HepG2 (cell line): ENCODE measurements around the gene DOCK1. TPM values are rescaled to one million over a fixed set of nuclear protein-coding genes. Genes with fewer than 3 reads are reported as not detected.

ENCODE experiments used
- ATAC-seq: fragments of 200-7000 bp; cut with Tn5 transposase; 3 replicates; pipeline ENCODE4 v1.9.1; 2020; ENCODE audit warnings: mild to moderate bottlenecking, moderate library complexity
- BruUV-seq: library from RNA; stranded (reverse); fragments of 400-500 nt; replicated peaks from 2 replicates; lab custom pipeline; 2021; lab: Mats Ljungman, UMichigan
- CTCF ChIA-PET: fragments of 300-600 bp; formaldehyde crosslinking; extraction: SDS; loops from one replicate; lab custom pipeline; 2021; ENCODE audit warnings: low total read pairs, inconsistent platforms, low intra/inter-chr PET ratio; lab: Yijun Ruan, JAX
- POLR2A ChIA-PET: fragments of 350-600 bp; sonication (Branson Sonifier 250); formaldehyde crosslinking; loops from one replicate; lab custom pipeline; 2020; ENCODE audit warnings: antibody characterized with exemption, inconsistent platforms; lab: Yijun Ruan, JAX
- DNase-seq: peaks from one replicate; pipeline ENCODE4 v3.0.0-alpha.2; 2015; ENCODE audit warnings: low spot score
- FAIRE-seq: peaks from 3 replicates; lab custom pipeline; 2011; peaks lifted over from hg19 to GRCh38; lab: Jason Lieb, UNC
- H2AFZ ChIP-seq: one replicate; pipeline ENCODE4 v1.6.1; 2011; ENCODE audit warnings: low read length, inconsistent platforms
- H3K27ac ChIP-seq: fragments of 300-600 bp; 3 replicates; pipeline ENCODE4 v1.8.0; 2011; ENCODE audit warnings: mixed run types, mild to moderate bottlenecking, mixed read lengths, low read length, inconsistent platforms; ENCODE audit not compliant: insufficient read depth; ENCODE audit errors: extremely low read length
- H3K27me3 ChIP-seq, 2 experiments: fragments of 200-600 bp in 1 of 2; 2 replicates in 1 of 2; 3 replicates in 1 of 2; pipeline versions ENCODE4 v1.6.0 to v1.8.0; 2011; ENCODE audit warnings: low read length in 2 of 2, mild to moderate bottlenecking in 2 of 2, moderate library complexity in 2 of 2, inconsistent platforms in 1 of 2; ENCODE audit not compliant: insufficient read depth in 2 of 2, control insufficient read depth in 1 of 2
- H3K36me3 ChIP-seq, 2 experiments: fragments of 200-600 bp in 1 of 2; replicated peaks in 1 of 2; 2 replicates in 1 of 2; 3 replicates in 1 of 2; pipeline versions ENCODE4 v1.5.1 to v1.8.0; 2011; ENCODE audit warnings: low read length in 2 of 2, inconsistent platforms in 1 of 2; ENCODE audit not compliant: insufficient read depth in 2 of 2, control insufficient read depth in 1 of 2
- H3K4me1 ChIP-seq: 2 replicates; pipeline ENCODE4 v1.5.1; 2012; ENCODE audit warnings: low read length, inconsistent platforms; ENCODE audit not compliant: insufficient read depth
- H3K4me2 ChIP-seq: 2 replicates; pipeline ENCODE4 v1.6.0; 2011; ENCODE audit warnings: low read depth, low read length, inconsistent platforms
- H3K4me3 ChIP-seq, 3 experiments: fragments of 200-600 bp in 1 of 3; sonication (generic), shearing (Covaris generic) in 1 of 3; replicated peaks in 1 of 3; 2 replicates each; pipeline ENCODE4 v1.5.1; 2011 to 2016; ENCODE audit warnings: low read length in 3 of 3, inconsistent platforms in 2 of 3, low read depth in 2 of 3, mild to moderate bottlenecking in 2 of 3, control low read depth in 1 of 3, mixed read lengths in 1 of 3; ENCODE audit not compliant: insufficient read depth in 1 of 3
- H3K79me2 ChIP-seq: one replicate; pipeline ENCODE4 v1.6.1; 2011; ENCODE audit warnings: low read length, inconsistent platforms; ENCODE audit not compliant: insufficient read depth
- H3K9ac ChIP-seq: 2 replicates; pipeline ENCODE4 v1.6.0; 2011; ENCODE audit warnings: mild to moderate bottlenecking, low read depth, low read length, inconsistent platforms; ENCODE audit not compliant: insufficient read depth
- H3K9me3 ChIP-seq: 2 replicates; pipeline ENCODE4 v1.5.1; 2012; ENCODE audit warnings: mild to moderate bottlenecking, low read length
- H4K20me1 ChIP-seq: 2 replicates; pipeline ENCODE4 v1.6.0; 2011; ENCODE audit warnings: inconsistent platforms, mild to moderate bottlenecking, low read length, moderate library complexity; ENCODE audit not compliant: insufficient read depth
- ATF7 ChIP-seq, 2 experiments: fragments of 450-650 bp in 1 of 2; sonication (generic) in 1 of 2; formaldehyde crosslinking in 1 of 2; IDR thresholded peaks; 2 replicates each; pipeline versions ENCODE4 v1.4.0 to v1.6.1; 2016 to 2020; ENCODE audit warnings: antibody characterized with exemption in 1 of 2, mild to moderate bottlenecking in 1 of 2, missing genetic modification reagents in 1 of 2
- KLF15 ChIP-seq: sonication (generic); formaldehyde crosslinking; IDR thresholded peaks from 2 replicates; pipeline ENCODE4 v1.8.1; 2023; ENCODE audit warnings: borderline replicate concordance, mild to moderate bottlenecking, inconsistent platforms, missing genetic modification reagents, mixed read lengths
- PAWR ChIP-seq: sonication (generic); formaldehyde crosslinking; IDR thresholded peaks from 2 replicates; pipeline ENCODE4 v1.4.0; 2020; ENCODE audit warnings: missing genetic modification reagents, mild to moderate bottlenecking, borderline replicate concordance
- POLR2AphosphoS2 ChIP-seq: IDR thresholded peaks from 2 replicates; pipeline ENCODE4 v1.6.1; 2011; ENCODE audit warnings: low read depth, low read length, improper control_type of control experiment
- SIX4 ChIP-seq: sonication (generic); formaldehyde crosslinking; IDR thresholded peaks from 2 replicates; pipeline ENCODE4 v1.4.0; 2020; ENCODE audit warnings: missing genetic modification reagents
- ZNF598 ChIP-seq: sonication (generic); formaldehyde crosslinking; IDR thresholded peaks from 2 replicates; pipeline ENCODE4 v1.5.1; 2020; ENCODE audit warnings: mild to moderate bottlenecking, missing genetic modification reagents, borderline replicate concordance
- WGBS: methylation state at CpG from one replicate; pipeline ENCODE4 v1.1.6; 2017; ENCODE audit warnings: low lambda C conversion rate; 5-methylcytosine and 5-hydroxymethylcytosine counted together
- in situ Hi-C: cut with HindIII; loops from 2 replicates; pipeline ENCODE4 v1.10.0; 2017; ENCODE audit warnings: low pct_unique_long_range_greater_than_20kb; ENCODE audit not compliant: extremely low pct_ligation_motif_present
- intact Hi-C: fragments of 100-400 bp; cut with micrococcal nuclease; formaldehyde crosslinking; loops from one replicate; pipeline ENCODE4 v1.10.0; 2022; ENCODE audit not compliant: unreplicated experiment
- polyA plus RNA-seq, 8 experiments: library from polyadenylated mRNA; depleted of rRNA in 3 of 8; stranded (reverse) in 7 of 8; unstranded in 1 of 8; fragments of >200 nt; fragmentation: Illumina TruSeq in 4 of 8; extraction: Trizol in 4 of 8; gene quantifications; 2 replicates each; pipeline versions ENCODE4 v1.2.1 to v1.2.3, GENCODE V29; 2011 to 2016; ENCODE audit warnings: low read depth in 4 of 8, missing spikeins in 1 of 8, mixed read lengths in 1 of 8; ENCODE audit not compliant: insufficient read depth in 1 of 8
- total RNA-seq, 5 experiments: library from RNA; depleted of rRNA; stranded (reverse); fragments of >200 nt; fragmentation: Illumina TruSeq; extraction: Trizol; gene quantifications; 2 replicates each; pipeline ENCODE4 v1.2.3, GENCODE V29; 2016; ENCODE audit warnings: low read depth in 1 of 5
- TF ChIP-seq, protein P1 (sequence below): fragments of 450-650 bp; IDR thresholded peaks from 2 replicates; pipeline ENCODE4 v1.6.1; 2016

The DOCK1 gene
- total and polyA plus RNA-seq, 2 of the 13 experiments (the other 11 are each of a cell fraction or from before 2014, with no cell fraction given), result 8.3 to 25.5 TPM

DNA sequence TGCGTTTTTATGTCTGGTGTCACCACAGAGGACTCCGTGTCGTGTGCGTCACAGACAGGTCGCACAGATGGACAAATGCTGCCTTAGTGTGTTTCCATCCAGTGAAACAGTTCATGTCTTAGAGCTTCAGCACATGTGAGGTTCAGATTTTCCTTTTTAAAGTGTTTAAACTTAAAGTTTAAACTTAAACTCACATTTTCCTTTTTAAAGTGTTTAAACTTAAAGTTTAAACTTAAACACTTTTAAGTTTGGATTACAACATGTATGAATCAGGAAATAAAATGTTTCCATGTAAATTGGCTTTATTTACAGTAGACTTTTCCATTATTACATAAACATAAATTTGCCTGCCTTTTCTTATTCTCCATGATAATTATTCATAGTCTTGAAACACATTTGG lies 223.9 kb downstream of the DOCK1 start:
- Histone ChIP-seq H4K20me1 (no peaks in the 10 kb centered on the region), H3K79me2 (no peaks in the 10 kb centered on the region), H3K4me2 (no peak overlapping the region), H3K9ac (no peak overlapping the region), H3K27ac (no peak overlapping the region), H3K4me1 (peaks cover 16% of the 10 kb centered on the region), H3K9me3 (no peaks in the 10 kb centered on the region), H3K36me3 (peaks cover 15 to 24% of the 10 kb centered on the region in 2 experiments; a peak in 4 of 5 replicates), H3K4me3 (no peak overlapping the region), H3K27me3 (no peaks in the 10 kb centered on the region; a peak in 1 of 5 replicates), H2AFZ (no peak overlapping the region)
- TF ChIP-seq, protein P1, sequence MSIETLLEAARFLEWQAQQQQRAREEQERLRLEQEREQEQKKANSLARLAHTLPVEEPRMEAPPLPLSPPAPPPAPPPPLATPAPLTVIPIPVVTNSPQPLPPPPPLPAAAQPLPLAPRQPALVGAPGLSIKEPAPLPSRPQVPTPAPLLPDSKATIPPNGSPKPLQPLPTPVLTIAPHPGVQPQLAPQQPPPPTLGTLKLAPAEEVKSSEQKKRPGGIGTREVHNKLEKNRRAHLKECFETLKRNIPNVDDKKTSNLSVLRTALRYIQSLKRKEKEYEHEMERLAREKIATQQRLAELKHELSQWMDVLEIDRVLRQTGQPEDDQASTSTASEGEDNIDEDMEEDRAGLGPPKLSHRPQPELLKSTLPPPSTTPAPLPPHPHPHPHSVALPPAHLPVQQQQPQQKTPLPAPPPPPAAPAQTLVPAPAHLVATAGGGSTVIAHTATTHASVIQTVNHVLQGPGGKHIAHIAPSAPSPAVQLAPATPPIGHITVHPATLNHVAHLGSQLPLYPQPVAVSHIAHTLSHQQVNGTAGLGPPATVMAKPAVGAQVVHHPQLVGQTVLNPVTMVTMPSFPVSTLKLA, result peak; percentile 98
- TF ChIP-seq ZNF598, result no peak
- TF ChIP-seq KLF15 (CRISPR knock-in tag), result no peak
- no peak for TF ChIP-seq PAWR
- no peak for TF ChIP-seq ATF7 (IDR thresholded peaks at IDR 0.05)
- TF ChIP-seq ATF7 (CRISPR knock-in tag; IDR thresholded peaks at IDR 0.05), result no peak
- BruUV-seq, result no TSS peak
- FAIRE-seq (no peak), DNase-seq (no peak), ATAC-seq (no peak)
- intact Hi-C loops (no loop called here), in situ Hi-C loops (no loop called here)
- CTCF ChIA-PET, result no interaction called here
- POLR2A ChIA-PET, result no interaction called here
- WGBS, result 100% methylated on average over 5 of the region's 5 CpGs

DNA sequence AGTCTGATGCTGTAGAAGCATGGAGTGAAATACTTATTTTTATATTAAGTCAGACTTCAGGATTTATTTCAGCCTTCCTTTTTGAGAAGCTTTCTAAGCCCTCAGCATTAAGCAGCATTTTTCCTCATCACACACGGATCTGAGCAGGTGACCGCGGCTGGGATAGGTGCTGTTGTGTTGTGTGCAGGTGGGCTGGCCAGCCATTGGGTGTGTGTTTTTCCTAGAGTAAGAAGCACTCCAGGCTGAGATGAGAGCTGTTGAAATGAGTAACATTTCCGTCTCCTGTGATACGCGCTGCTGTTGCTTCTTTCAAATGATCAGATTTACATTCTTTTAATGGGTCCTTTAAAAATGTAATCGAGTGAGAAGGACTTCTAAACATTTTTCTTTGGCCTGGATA lies 227.2 kb downstream of the DOCK1 start:
- TF ChIP-seq POLR2AphosphoS2 (no peak), SIX4 (CRISPR knock-in tag) (no peak)
- TF ChIP-seq, all 625 proteins: peak for 0

More for the DNA sequence above, 227.2 kb downstream of the DOCK1 start:
- Histone ChIP-seq H4K20me1 (no peaks in the 10 kb centered on the region), H3K27ac (no peak overlapping the region), H3K4me1 (peaks cover 30% of the 10 kb centered on the region), H3K36me3 (peaks cover 14 to 26% of the 10 kb centered on the region in 2 experiments), H3K79me2 (no peaks in the 10 kb centered on the region), H3K4me3 (no peak overlapping the region), H2AFZ (no peak overlapping the region), H3K4me2 (no peak overlapping the region), H3K9me3 (no peaks in the 10 kb centered on the region), H3K9ac (no peak overlapping the region), H3K27me3 (no peaks in the 10 kb centered on the region; a peak in 1 of 5 replicates)
- 98% methylated on average over 7 of the region's 7 CpGs for WGBS
- BruUV-seq, result no TSS peak
- FAIRE-seq (no peak), ATAC-seq (no peak), DNase-seq (no peak)
- POLR2A ChIA-PET, result no interaction called here
- intact Hi-C loops (no loop called here), in situ Hi-C loops (no loop called here)
- CTCF ChIA-PET, result no interaction called here
